HG02885 (cell line): Measurements from ENCODE around the gene FAM117A.
"Not testable (repeated sequence)": the region's sequence is repeated elsewhere in the genome, so short reads cannot be mapped to it uniquely, and the experiment has no call there.

ENCODE experiments used
- ATAC-seq: cut with Tn5 transposase; IDR thresholded peaks from one replicate; pipeline ENCODE4 v1.9.1; 2021; ENCODE audit warnings: mild to moderate bottlenecking; ENCODE audit not compliant: unreplicated experiment, poor library complexity

The FAM117A gene

GRCh38 chr17:49681106-49681979, 82.6 kb downstream of the FAM117A start:
- ATAC-seq, result no peak

- no peak for ATAC-seq
Measured at GRCh38 chr17:49680314-49680713, 83.6 kb downstream of the FAM117A start.

- ATAC-seq, result peak; percentile 86
Measured at GRCh38 chr17:49677933-49678847, 85.7 kb downstream of the FAM117A start, which contains the start of gene SPOP. TSS of gene SPOP (minus strand) at chr17:49678097. CDS start at chr17:49622810, 55,287 bp downstream.

GRCh38 chr17:49677134-49677932, 86.6 kb downstream of the FAM117A start:
- ATAC-seq, result peak; percentile 54

- ATAC-seq, result peak; percentile 69
Measured at GRCh38 chr17:49676276-49676868, 87.6 kb downstream of the FAM117A start.

GRCh38 chr17:49674507-49674906, 89.4 kb downstream of the FAM117A start:
- no peak for ATAC-seq

- ATAC-seq, result not testable (repeated sequence)
Measured at GRCh38 chr17:49673679-49674078, 90.3 kb downstream of the FAM117A start.

- ATAC-seq, result no peak
Measured at GRCh38 chr17:49670641-49671040, 93.3 kb downstream of the FAM117A start.

GRCh38 chr17:49670002-49670401, 93.9 kb downstream of the FAM117A start:
- no peak for ATAC-seq

GRCh38 chr17:49667854-49668253, 96.1 kb downstream of the FAM117A start:
- no peak for ATAC-seq

GRCh38 chr17:49664706-49665211, 99.2 kb downstream of the FAM117A start:
- ATAC-seq, result no peak
